Measurements from ENCODE around the gene CHMP2A.

GRCh38 chr19:58513213-58513693 is 41.7 kb downstream of the CHMP2A start:
- TF ChIP-seq CTCF (IDR thresholded peaks at IDR 0.05; ENCODE audit: low read depth, low read length) (no peak), EZH2phosphoT487 (IDR thresholded peaks at IDR 0.05; ENCODE audit: low read depth) (no peak)
